Measurements from ENCODE around the gene ITGB1BP2.

- TF ChIP-seq CTCF (IDR thresholded peaks at IDR 0.05; ENCODE audit: low read depth, low read length), result no peak
- TF ChIP-seq POLR2A (IDR thresholded peaks at IDR 0.05; ENCODE audit: extremely low read depth, insufficient read length), result no peak
Measured at GRCh38 chrX:71315917-71316316, 14.4 kb downstream of the ITGB1BP2 start.
